Measurements from ENCODE around the gene SH3BGRL2. TPM values are rescaled to one million over a fixed set of nuclear protein-coding genes. Genes with fewer than 3 reads are reported as not detected.

SH3BGRL2 gene
- total and polyA plus RNA-seq, 2 of the 4 experiments (the other 2 are of a cell fraction), result 2.4 to 5.6 TPM

- no peak overlapping the region for H2BK120ac ChIP-seq (ENCODE audit: low read depth, low read length)
- dilution Hi-C loops (cut with HindIII; ENCODE audit: low sequenced_read_pairs, unreplicated experiment) (no loop called here), in situ Hi-C loops (cut with MboI; ENCODE audit: low sequenced_read_pairs) (no loop called here), intact Hi-C loops (cut with micrococcal nuclease) (no loop called here)
- H3K4me3 ChIP-seq (ENCODE audit: insufficient read depth, low read depth, low read length), result no peak overlapping the region
- H3K9me1 ChIP-seq (ENCODE audit: insufficient read depth, low read length), result peaks cover 6% of the 10 kb centered on the region; the same call in 1 of the 2 replicates
- H4K91ac ChIP-seq (ENCODE audit: insufficient read depth, low read depth, low read length), result no peak overlapping the region
- H3K4ac ChIP-seq (ENCODE audit: low read depth, low read length), result no peak overlapping the region
- no peaks in the 10 kb centered on the region for H4K20me1 ChIP-seq (ENCODE audit: insufficient read depth, low read length)
- no TSS peak for BruUV-seq (replicated peaks)
- no peak overlapping the region for H3K9ac ChIP-seq (ENCODE audit: low read depth, low read length)
- H3K36me3 ChIP-seq (ENCODE audit: control insufficient read depth, insufficient read depth, low read length), result no peaks in the 10 kb centered on the region
- DNase-seq (no peak), ATAC-seq (ENCODE audit: low read depth) (no peak)
- ChIA-PET POLR2A (ENCODE audit: unreplicated experiment) (no interaction called here), CTCF (no interaction called here)
- no peak overlapping the region for H2BK5ac ChIP-seq (ENCODE audit: low read depth, low read length, poor library complexity, severe bottlenecking)
- no peak overlapping the region for H3K4me2 ChIP-seq (ENCODE audit: low read depth, low read length)
- no peak for TF ChIP-seq MXI1 (IDR thresholded peaks at IDR 0.05; ENCODE audit: borderline replicate concordance, low read depth, low read length)
- no peak for TF ChIP-seq ELK1 (IDR thresholded peaks at IDR 0.05; ENCODE audit: borderline replicate concordance, low read depth, low read length)
- TF ChIP-seq MAZ (IDR thresholded peaks at IDR 0.05; ENCODE audit: borderline replicate concordance, low read depth, low read length), result no peak
- TF ChIP-seq FOS (IDR thresholded peaks at IDR 0.05; ENCODE audit: low read depth, low read length), result no peak
- no peak for TF ChIP-seq CTCF (conservative IDR thresholded peaks at IDR 0.05; ENCODE audit: low read depth, low read length)
- TF ChIP-seq SMC3 (IDR thresholded peaks at IDR 0.05; ENCODE audit: low read depth, low read length), result no peak
- no peak for TF ChIP-seq RAD21 (IDR thresholded peaks at IDR 0.05; ENCODE audit: low read length)
- TF ChIP-seq MAFK (IDR thresholded peaks at IDR 0.05; ENCODE audit: low read depth, low read length), result no peak
- no peak for TF ChIP-seq RCOR1 (IDR thresholded peaks at IDR 0.05; ENCODE audit: insufficient replicate concordance, low read length)
- TF ChIP-seq NFE2L2 (IDR thresholded peaks at IDR 0.05; ENCODE audit: low read depth, low read length), result no peak
- TF ChIP-seq CHD1 (IDR thresholded peaks at IDR 0.05; ENCODE audit: low read depth, low read length), result no peak
- TF ChIP-seq USF2 (IDR thresholded peaks at IDR 0.05; ENCODE audit: low read depth, low read length), result no peak
- TF ChIP-seq POLR2A (IDR thresholded peaks at IDR 0.05; ENCODE audit: low read depth, low read length), result no peak
- TF ChIP-seq RFX5 (IDR thresholded peaks at IDR 0.05; ENCODE audit: low read depth, low read length), result no peak
- no peak for TF ChIP-seq BHLHE40 (IDR thresholded peaks at IDR 0.05; ENCODE audit: low read depth, low read length)
- no peak for TF ChIP-seq CEBPB (IDR thresholded peaks at IDR 0.05; ENCODE audit: low read depth, low read length)
- H3K23ac ChIP-seq (ENCODE audit: low read depth, low read length), result no peak overlapping the region
- H3K56ac ChIP-seq (ENCODE audit: extremely low read depth, insufficient read depth, low read length), result no peak overlapping the region
- no peak overlapping the region for H4K5ac ChIP-seq (ENCODE audit: low read depth, low read length)
- H3K18ac ChIP-seq (ENCODE audit: low read depth, low read length), result no peak overlapping the region
- no peaks in the 10 kb centered on the region for H3K27me3 ChIP-seq (ENCODE audit: control insufficient read depth, insufficient read depth, low read length)
- no peak overlapping the region for H4K8ac ChIP-seq (ENCODE audit: low read depth in 2 of 2, low read length in 2 of 2)
- H3K27ac ChIP-seq (ENCODE audit: insufficient read depth, low read length), result no peak overlapping the region
- no peaks in the 10 kb centered on the region for H3K9me3 ChIP-seq (ENCODE audit: control insufficient read depth, insufficient read depth, low read length)
- H2AK9ac ChIP-seq (replicated peaks; ENCODE audit: low read depth, low read length, poor library complexity), result no peak overlapping the region
- H2BK15ac ChIP-seq (ENCODE audit: low read depth, low read length), result no peak overlapping the region
- no peaks in the 10 kb centered on the region for H3K79me1 ChIP-seq (ENCODE audit: low read depth in 1 of 2, low read length in 2 of 2)
- H3K14ac ChIP-seq (replicated peaks; ENCODE audit: low read depth, low read length), result no peak overlapping the region
- no peak overlapping the region for H2AFZ ChIP-seq (replicated peaks; ENCODE audit: low read length, poor library complexity)
- no peak overlapping the region for H2BK20ac ChIP-seq (ENCODE audit: low read depth, low read length)
- peaks cover 13% of the 10 kb centered on the region for H3K4me1 ChIP-seq (ENCODE audit: control insufficient read depth, insufficient read depth, low read length)
- H2AK5ac ChIP-seq (ENCODE audit: low read depth, low read length), result peak overlapping the region; percentile 31; the same call in 1 of the 2 replicates
Observed at GRCh38 chr6:79602859-79603258, 28.3 kb upstream of the SH3BGRL2 start.

Measured in IMR-90 (cell line).